IPS DF 4.7 (cell line): ENCODE measurements around the gene CLIP1.
A peak's percentile ranks its signal among the peaks of the same experiment; 100 is the strongest.
"Not testable (repeated sequence)": the region's sequence is repeated elsewhere in the genome, so short reads cannot be mapped to it uniquely, and the experiment has no call there.

ENCODE experiments used
- DNase-seq: peaks from one replicate; pipeline ENCODE4 v3.0.0-alpha.2; 2013; ENCODE audit warnings: low spot score; ENCODE audit errors: extremely low read depth

Gene CLIP1

GRCh38 chr12:122356991-122357390 is 65.5 kb downstream of the CLIP1 start:
- DNase-seq = not testable (repeated sequence)

GRCh38 chr12:122356192-122356635 is 66.3 kb downstream of the CLIP1 start:
- DNase-seq = peak; percentile 38

- no peak for DNase-seq
Observed at GRCh38 chr12:122355706-122356105, 66.8 kb downstream of the CLIP1 start.

- no peak for DNase-seq
Observed at GRCh38 chr12:122354958-122355641, 67.4 kb downstream of the CLIP1 start.

GRCh38 chr12:122352394-122352793 is 70.1 kb downstream of the CLIP1 start:
- DNase-seq = no peak

GRCh38 chr12:122350141-122350848 is 72.2 kb downstream of the CLIP1 start:
- no peak for DNase-seq

GRCh38 chr12:122349078-122349477 is 73.4 kb downstream of the CLIP1 start:
- DNase-seq = no peak

- DNase-seq = no peak
Observed at GRCh38 chr12:122348505-122348904, 74.0 kb downstream of the CLIP1 start.

- no peak for DNase-seq
Observed at GRCh38 chr12:122346054-122346453, 76.4 kb downstream of the CLIP1 start.

- no peak for DNase-seq
Observed at GRCh38 chr12:122345042-122345441, 77.4 kb downstream of the CLIP1 start.

GRCh38 chr12:122336015-122336946 is 86.2 kb downstream of the CLIP1 start:
- no peak for DNase-seq

GRCh38 chr12:122333142-122334087 is 89.1 kb downstream of the CLIP1 start:
- DNase-seq = no peak

- no peak for DNase-seq
Observed at GRCh38 chr12:122327494-122328385, 94.7 kb downstream of the CLIP1 start.

- no peak for DNase-seq
Observed at GRCh38 chr12:122327014-122327413, 95.5 kb downstream of the CLIP1 start.

- no peak for DNase-seq
Observed at GRCh38 chr12:122326586-122326985, 95.9 kb downstream of the CLIP1 start.

- DNase-seq = no peak
Observed at GRCh38 chr12:122323311-122324019, 99.0 kb downstream of the CLIP1 start.

- DNase-seq = no peak
Observed at GRCh38 chr12:122322501-122322900, 100.0 kb downstream of the CLIP1 start.

- DNase-seq = no peak
Observed at GRCh38 chr12:122318607-122319605, 103.6 kb downstream of the CLIP1 start.
